ENCODE data around the gene CYP11A1.

DNA sequence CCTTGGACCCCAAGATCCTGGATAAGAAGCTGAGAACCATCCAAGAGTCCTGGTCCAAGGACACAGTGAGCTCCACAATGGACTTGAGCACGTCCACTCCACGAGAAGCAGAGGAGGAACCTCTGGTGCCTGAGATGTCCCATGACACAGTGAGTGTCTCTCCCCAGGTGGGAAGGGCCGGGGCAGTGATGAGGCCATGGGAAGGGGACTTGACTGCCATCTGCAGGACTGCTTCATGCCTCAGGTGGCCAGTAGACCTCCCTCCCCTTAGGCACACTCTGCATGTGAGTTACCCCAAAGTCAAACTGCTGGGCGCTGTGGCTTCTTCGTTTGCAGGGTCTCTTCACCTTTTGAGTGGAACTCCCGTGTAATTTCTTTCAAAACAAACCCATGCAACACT, 71.6 kb downstream of the CYP11A1 start:
- TF ChIP-seq, protein P1, sequence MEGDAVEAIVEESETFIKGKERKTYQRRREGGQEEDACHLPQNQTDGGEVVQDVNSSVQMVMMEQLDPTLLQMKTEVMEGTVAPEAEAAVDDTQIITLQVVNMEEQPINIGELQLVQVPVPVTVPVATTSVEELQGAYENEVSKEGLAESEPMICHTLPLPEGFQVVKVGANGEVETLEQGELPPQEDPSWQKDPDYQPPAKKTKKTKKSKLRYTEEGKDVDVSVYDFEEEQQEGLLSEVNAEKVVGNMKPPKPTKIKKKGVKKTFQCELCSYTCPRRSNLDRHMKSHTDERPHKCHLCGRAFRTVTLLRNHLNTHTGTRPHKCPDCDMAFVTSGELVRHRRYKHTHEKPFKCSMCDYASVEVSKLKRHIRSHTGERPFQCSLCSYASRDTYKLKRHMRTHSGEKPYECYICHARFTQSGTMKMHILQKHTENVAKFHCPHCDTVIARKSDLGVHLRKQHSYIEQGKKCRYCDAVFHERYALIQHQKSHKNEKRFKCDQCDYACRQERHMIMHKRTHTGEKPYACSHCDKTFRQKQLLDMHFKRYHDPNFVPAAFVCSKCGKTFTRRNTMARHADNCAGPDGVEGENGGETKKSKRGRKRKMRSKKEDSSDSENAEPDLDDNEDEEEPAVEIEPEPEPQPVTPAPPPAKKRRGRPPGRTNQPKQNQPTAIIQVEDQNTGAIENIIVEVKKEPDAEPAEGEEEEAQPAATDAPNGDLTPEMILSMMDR (IDR thresholded peaks at IDR 0.05; ENCODE audit: insufficient read depth, low read length): no peak
- TF ChIP-seq, protein P2, sequence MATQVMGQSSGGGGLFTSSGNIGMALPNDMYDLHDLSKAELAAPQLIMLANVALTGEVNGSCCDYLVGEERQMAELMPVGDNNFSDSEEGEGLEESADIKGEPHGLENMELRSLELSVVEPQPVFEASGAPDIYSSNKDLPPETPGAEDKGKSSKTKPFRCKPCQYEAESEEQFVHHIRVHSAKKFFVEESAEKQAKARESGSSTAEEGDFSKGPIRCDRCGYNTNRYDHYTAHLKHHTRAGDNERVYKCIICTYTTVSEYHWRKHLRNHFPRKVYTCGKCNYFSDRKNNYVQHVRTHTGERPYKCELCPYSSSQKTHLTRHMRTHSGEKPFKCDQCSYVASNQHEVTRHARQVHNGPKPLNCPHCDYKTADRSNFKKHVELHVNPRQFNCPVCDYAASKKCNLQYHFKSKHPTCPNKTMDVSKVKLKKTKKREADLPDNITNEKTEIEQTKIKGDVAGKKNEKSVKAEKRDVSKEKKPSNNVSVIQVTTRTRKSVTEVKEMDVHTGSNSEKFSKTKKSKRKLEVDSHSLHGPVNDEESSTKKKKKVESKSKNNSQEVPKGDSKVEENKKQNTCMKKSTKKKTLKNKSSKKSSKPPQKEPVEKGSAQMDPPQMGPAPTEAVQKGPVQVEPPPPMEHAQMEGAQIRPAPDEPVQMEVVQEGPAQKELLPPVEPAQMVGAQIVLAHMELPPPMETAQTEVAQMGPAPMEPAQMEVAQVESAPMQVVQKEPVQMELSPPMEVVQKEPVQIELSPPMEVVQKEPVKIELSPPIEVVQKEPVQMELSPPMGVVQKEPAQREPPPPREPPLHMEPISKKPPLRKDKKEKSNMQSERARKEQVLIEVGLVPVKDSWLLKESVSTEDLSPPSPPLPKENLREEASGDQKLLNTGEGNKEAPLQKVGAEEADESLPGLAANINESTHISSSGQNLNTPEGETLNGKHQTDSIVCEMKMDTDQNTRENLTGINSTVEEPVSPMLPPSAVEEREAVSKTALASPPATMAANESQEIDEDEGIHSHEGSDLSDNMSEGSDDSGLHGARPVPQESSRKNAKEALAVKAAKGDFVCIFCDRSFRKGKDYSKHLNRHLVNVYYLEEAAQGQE (IDR thresholded peaks at IDR 0.05; ENCODE audit: insufficient replicate concordance, low read depth): no peak

All from HL-60 (cell line).